H1 (cell line): ENCODE measurements around the gene PC. TPM values are rescaled to one million over a fixed set of nuclear protein-coding genes. Genes with fewer than 3 reads are reported as not detected.

Experiments used
- CBX8 ChIP-seq: fragments of 300-800, 300-1000 bp; sonication (generic); IDR thresholded peaks from 2 replicates; pipeline ENCODE4 v1.7.1; 2016; ENCODE audit warnings: low read depth, low read length, borderline replicate concordance
- CHD7 ChIP-seq: fragments of 300-600 bp; sonication (generic); IDR thresholded peaks from 2 replicates; pipeline ENCODE4 v1.7.1; 2012; ENCODE audit warnings: low read length, moderate library complexity, mild to moderate bottlenecking, inconsistent platforms; ENCODE audit not compliant: insufficient replicate concordance
- E2F6 ChIP-seq: IDR thresholded peaks from 2 replicates; pipeline ENCODE4 v1.6.1; 2012; ENCODE audit warnings: inconsistent platforms
- JUN ChIP-seq: IDR thresholded peaks from 2 replicates; pipeline ENCODE4 v1.6.1; 2011; ENCODE audit warnings: low read depth, mild to moderate bottlenecking, improper control_type of control experiment, low read length
- MAX ChIP-seq: IDR thresholded peaks from 2 replicates; pipeline ENCODE4 v1.6.1; 2012; ENCODE audit warnings: inconsistent platforms
- PHF8 ChIP-seq: fragments of 200-600 bp; sonication (generic); conservative IDR thresholded peaks from 2 replicates; pipeline ENCODE4 v1.7.1; 2012; ENCODE audit warnings: low read depth, mild to moderate bottlenecking, inconsistent platforms, low read length, moderate library complexity
- SIRT6 ChIP-seq: IDR thresholded peaks from one replicate; pipeline ENCODE4 v1.7.1; 2012; ENCODE audit warnings: low read length, inconsistent platforms
- SP4 ChIP-seq: IDR thresholded peaks from 2 replicates; pipeline ENCODE4 v1.6.1; 2012; ENCODE audit warnings: low read length, inconsistent platforms
- TAF7 ChIP-seq: optimal IDR thresholded peaks from 2 replicates; pipeline ENCODE3; 2011; ENCODE audit warnings: low read depth, mild to moderate bottlenecking, inconsistent platforms, low read length, moderate library complexity, borderline replicate concordance
- TCF12 ChIP-seq: IDR thresholded peaks from 2 replicates; pipeline ENCODE4 v1.6.1; 2011; ENCODE audit warnings: low read depth, mild to moderate bottlenecking, low read length
- polyA plus RNA-seq, 7 experiments: library from polyadenylated mRNA; depleted of rRNA in 3 of 7; stranded (reverse) in 5 of 7; unstranded in 2 of 7; fragments of >200 nt in 5 of 7; fragments of 200-250 nt in 2 of 7; gene quantifications; 1 replicate in 5 of 7; 2 replicates in 1 of 7; 4 replicates in 1 of 7; pipeline versions ENCODE4 v1.2.1 to v1.2.3, GENCODE V29; 2011 to 2013; ENCODE audit warnings: missing spikeins in 2 of 7, mixed read lengths in 2 of 7
- total RNA-seq: library from RNA; stranded (reverse); fragmentation: NEBNext Ultra II Directional; extraction: Animal tissue kit (Norgen Biotek cat#: 25700); gene quantifications from 2 replicates; pipeline ENCODE4 v1.2.1, GENCODE V29; 2021

PC gene
- total and polyA plus RNA-seq, 2 of the 8 experiments (the other 6 are each of a cell fraction or from before 2014, with no cell fraction given), result 11.5 to 27.5 TPM

- TF ChIP-seq CHD7 (no peak), E2F6 (peak; percentile 97), SP4 (no peak; the same call in 1 of the 2 replicates), PHF8 (peak; percentile 79; the same call in 1 of the 2 replicates), CBX8 (no peak), MAX (peak; percentile 99), SIRT6 (no peak), JUN (no peak), TAF7 (no peak), TCF12 (peak; percentile 66; the same call in 1 of the 2 replicates)
Measured at GRCh38 chr11:66958232-66958955, at the start of gene PC (continued).
